ENCODE results near the gene ADAMTS12. TPM values are rescaled to one million over a fixed set of nuclear protein-coding genes. Genes with fewer than 3 reads are reported as not detected.
"Not testable (repeated sequence)": the region's sequence is repeated elsewhere in the genome, so short reads cannot be mapped to it uniquely, and the experiment has no call there.

The ADAMTS12 gene
- total RNA-seq, 4 donors from 2014 or later = 0.49 to 3.1 (median 2.5) TPM

- in situ Hi-C loops (cut with MboI; ENCODE audit: low sequenced_read_pairs in 4 of 4) = no loop called here
Observed at GRCh38 chr5:33549982-33550567, 341.7 kb downstream of the ADAMTS12 start.

GRCh38 chr5:33539790-33540189 is 352.0 kb downstream of the ADAMTS12 start:
- DNase-seq; H3K27ac ChIP-seq; H3K4me3 ChIP-seq; in situ Hi-C loops (cut with MboI; ENCODE audit: low sequenced_read_pairs in 4 of 4); ATAC-seq; H3K27me3 ChIP-seq; H3K4me1 ChIP-seq; H3K9me3 ChIP-seq; intact Hi-C loops (cut with DNase I; ENCODE audit: low total_unique reads); H3K36me3 ChIP-seq: not testable (repeated sequence)

More at GRCh38 chr5:33549982-33550567, 341.7 kb downstream of the ADAMTS12 start:
- Histone ChIP-seq H3K36me3 (no peaks in the 10 kb centered on the region), H3K9me3 (no peaks in the 10 kb centered on the region), H3K4me1 (no peaks in the 10 kb centered on the region), H3K27me3 (no peaks in the 10 kb centered on the region), H3K27ac (no peak overlapping the region), H3K4me3 (no peak overlapping the region)
- ATAC-seq (no peak), DNase-seq (no peak)
- intact Hi-C loops (cut with DNase I; ENCODE audit: low total_unique reads) = no loop called here
- TF ChIP-seq POLR2A (IDR thresholded peaks at IDR 0.05) (no peak), CTCF (IDR thresholded peaks at IDR 0.05 in 4 of 5, conservative IDR thresholded peaks at IDR 0.05 in 1 of 5) (no peak)

GRCh38 chr5:33539212-33539611 is 352.6 kb downstream of the ADAMTS12 start:
- Histone ChIP-seq H3K27ac (no peak overlapping the region), H3K9me3 (no peaks in the 10 kb centered on the region), H3K27me3 (no peaks in the 10 kb centered on the region), H3K4me1 (no peaks in the 10 kb centered on the region), H3K4me3 (no peak overlapping the region), H3K36me3 (no peaks in the 10 kb centered on the region)
- no peak for DNase-seq
- ATAC-seq = no peak
- in situ Hi-C loops (cut with MboI; ENCODE audit: low sequenced_read_pairs in 4 of 4) = no loop called here
- TF ChIP-seq POLR2A (IDR thresholded peaks at IDR 0.05) (no peak), CTCF (IDR thresholded peaks at IDR 0.05 in 4 of 5, conservative IDR thresholded peaks at IDR 0.05 in 1 of 5) (no peak)
- intact Hi-C loops (cut with DNase I; ENCODE audit: low total_unique reads) = no loop called here

- TF ChIP-seq POLR2A (IDR thresholded peaks at IDR 0.05) (no peak), CTCF (IDR thresholded peaks at IDR 0.05 in 4 of 5, conservative IDR thresholded peaks at IDR 0.05 in 1 of 5) (no peak)
- in situ Hi-C loops (cut with MboI; ENCODE audit: low sequenced_read_pairs in 4 of 4) (no loop called here), intact Hi-C loops (cut with DNase I; ENCODE audit: low total_unique reads) (no loop called here)
- H3K9me3 ChIP-seq = no peaks in the 10 kb centered on the region
- no peak overlapping the region for H3K27ac ChIP-seq
- no peak overlapping the region for H3K4me3 ChIP-seq
- no peaks in the 10 kb centered on the region for H3K36me3 ChIP-seq
- DNase-seq (no peak), ATAC-seq (no peak)
- no peaks in the 10 kb centered on the region for H3K4me1 ChIP-seq
- H3K27me3 ChIP-seq = no peaks in the 10 kb centered on the region
Observed at GRCh38 chr5:33538201-33538600, 353.6 kb downstream of the ADAMTS12 start.

- Histone ChIP-seq H3K27ac (no peak overlapping the region), H3K27me3 (no peaks in the 10 kb centered on the region), H3K4me1 (no peaks in the 10 kb centered on the region), H3K4me3 (no peak overlapping the region), H3K9me3 (no peaks in the 10 kb centered on the region), H3K36me3 (no peaks in the 10 kb centered on the region)
- in situ Hi-C loops (cut with MboI; ENCODE audit: low sequenced_read_pairs in 4 of 4) = no loop called here
- intact Hi-C loops (cut with DNase I; ENCODE audit: low total_unique reads) = no loop called here
- ATAC-seq = no peak
- TF ChIP-seq POLR2A (IDR thresholded peaks at IDR 0.05) (no peak), CTCF (IDR thresholded peaks at IDR 0.05 in 4 of 5, conservative IDR thresholded peaks at IDR 0.05 in 1 of 5) (no peak)
- no peak for DNase-seq
Observed at GRCh38 chr5:33537240-33537639, 354.6 kb downstream of the ADAMTS12 start.
